ENCODE results near the gene UGT1A8.

UGT1A8 gene

GRCh38 chr2:233803292-233803911 lies 186.0 kb downstream of the UGT1A8 start:
- no peak for FAIRE-seq

DNA sequence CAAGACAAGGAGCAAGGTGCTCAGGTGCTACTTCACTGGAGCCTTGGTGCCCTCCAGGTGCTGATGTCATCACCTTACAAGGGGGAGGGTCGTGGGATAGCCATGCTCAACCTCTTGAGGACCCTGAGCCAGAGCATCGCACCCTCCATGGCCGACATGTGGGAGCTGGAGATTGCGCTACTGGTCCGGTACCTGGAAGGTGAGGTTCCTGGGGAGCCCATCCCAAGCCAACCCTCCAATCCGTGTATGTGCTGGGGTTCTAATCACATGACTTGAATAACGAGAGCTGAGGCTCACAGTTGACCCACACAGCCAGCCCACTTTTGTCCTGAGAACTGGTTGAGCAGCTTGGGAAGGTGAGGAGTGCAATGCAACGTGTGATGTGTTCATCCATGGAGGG lies 186.6 kb downstream of the UGT1A8 start:
- FAIRE-seq = no peak

GRCh38 chr2:233807215-233807865 lies 189.9 kb downstream of the UGT1A8 start:
- no peak for FAIRE-seq

DNA sequence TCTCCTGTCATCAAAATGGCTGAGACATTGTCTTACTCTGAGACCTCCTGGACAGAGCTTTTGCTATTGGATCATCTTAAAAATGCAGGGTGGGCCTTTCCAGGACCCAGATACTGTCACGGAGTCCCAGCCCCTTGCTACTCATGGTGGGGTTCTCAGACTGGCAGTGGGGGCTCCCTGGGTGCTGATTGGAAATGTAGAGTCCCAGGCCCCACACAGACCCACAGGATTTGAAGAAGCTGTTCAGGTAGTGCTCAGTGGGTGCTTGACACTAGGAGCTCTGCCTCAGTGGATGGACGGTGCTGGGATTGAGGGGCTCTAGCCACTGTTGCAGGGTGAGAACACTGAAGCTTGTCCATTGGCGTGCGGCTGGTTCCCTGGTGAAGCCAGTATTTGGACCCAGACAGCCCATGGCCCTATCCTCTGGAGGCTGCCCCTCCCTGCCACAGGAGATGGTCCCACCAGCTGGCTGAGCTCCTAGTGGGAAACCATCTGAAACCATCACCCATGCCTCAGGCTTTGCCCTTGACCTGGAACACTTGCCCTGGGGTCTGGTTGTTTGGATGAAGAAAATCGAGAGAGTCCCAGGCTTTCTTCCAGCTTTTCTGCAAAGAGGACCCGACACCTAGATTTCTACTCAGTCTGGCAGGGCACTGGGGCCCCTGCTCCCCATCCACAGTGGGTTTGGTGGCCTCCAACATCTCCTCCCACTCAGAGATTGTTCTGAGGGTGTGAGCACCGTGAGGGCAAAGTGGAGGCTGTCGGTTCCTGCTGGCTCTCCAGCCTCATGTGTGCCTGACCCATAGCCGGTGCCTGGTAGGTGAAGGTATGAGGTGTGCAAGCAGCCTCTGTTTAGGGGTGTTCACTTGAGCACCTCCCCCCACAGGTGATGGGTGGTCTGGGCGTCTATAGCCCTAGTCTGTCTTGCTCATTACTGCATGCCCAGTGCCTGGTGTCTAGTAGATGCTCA lies 190.8 kb downstream of the UGT1A8 start:
- no peak for FAIRE-seq

DNA sequence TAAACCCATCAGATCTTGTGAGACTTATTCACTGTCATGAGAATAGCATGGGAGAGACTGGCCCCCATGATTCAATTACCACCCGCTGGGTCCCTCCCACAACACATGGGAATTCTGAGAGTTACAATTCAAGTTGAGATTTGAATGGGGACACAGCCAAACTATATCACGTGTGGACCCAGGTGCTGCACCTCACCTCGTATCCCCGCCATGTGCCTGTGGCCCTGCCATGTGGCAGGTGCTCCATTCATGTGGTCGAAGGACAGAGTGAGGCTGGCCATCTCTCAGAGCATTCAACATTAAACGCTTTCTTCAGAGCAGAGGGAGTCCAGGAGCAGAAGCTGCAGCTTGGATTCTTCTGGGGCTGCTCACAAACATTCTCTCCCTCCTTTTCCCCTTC lies 193.0 kb downstream of the UGT1A8 start:
- FAIRE-seq = no peak

- FAIRE-seq = no peak
These were observed 193.7 kb downstream of the UGT1A8 start for GRCh38 chr2:233811087-233811486.

DNA sequence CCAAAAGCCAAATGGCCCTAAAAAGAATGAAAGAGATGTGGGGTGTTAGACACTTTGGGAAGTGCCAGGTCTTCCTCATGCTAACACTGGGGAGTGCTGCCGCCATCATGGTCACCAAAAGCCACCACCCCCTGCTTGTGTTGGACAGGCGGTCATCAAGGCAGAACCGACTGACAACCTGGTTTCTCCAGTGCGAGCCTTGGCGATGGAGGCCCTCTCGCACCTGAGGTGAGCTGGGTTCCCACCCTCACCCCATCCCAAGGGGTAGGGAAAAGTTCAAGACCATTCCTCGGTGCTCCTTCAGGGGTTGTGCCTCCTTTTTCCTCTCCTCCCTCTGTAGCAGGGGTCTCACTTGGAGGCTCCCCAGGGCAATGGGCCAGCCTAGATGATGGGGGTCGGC lies 194.3 kb downstream of the UGT1A8 start:
- FAIRE-seq = no peak

GRCh38 chr2:233813236-233814055 lies 196.0 kb downstream of the UGT1A8 start:
- FAIRE-seq = no peak

DNA sequence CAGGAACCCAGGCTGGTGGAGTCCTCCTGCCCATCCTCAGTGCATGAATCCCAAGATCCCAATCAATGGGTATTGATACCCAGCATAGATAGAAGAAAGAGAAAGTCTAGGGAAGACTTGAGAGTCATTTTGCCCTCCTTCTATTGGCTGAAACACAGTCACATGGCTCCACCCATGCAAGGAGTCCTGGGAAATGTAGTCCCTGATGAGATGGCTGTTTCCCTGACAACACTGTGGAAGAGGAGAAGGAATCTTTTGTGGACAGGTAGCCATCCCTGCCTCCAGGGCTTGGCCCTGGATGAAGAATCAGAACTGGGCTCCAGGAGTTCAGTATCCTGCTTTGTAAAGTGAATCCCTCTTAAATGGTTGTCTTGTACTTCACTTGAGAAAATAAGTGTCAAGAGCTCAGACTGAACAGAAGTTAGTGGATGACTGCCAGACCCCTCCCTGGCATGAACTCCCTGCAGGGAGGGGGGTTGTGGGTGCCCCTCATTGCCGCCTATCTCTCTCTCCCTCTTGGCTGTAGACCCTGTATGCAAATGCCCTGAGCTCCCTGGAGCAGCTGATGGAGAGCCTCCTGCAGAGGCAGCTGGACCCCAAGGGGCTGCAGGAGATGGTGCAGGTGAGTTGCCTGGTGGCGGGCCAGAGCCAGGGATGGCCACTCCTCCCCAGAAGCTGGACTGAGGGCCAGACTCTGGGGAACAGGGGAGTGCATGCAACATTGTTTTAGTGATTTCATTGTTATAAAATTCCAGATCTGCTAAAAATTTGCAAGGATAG lies 196.8 kb downstream of the UGT1A8 start:
- FAIRE-seq = no peak

DNA sequence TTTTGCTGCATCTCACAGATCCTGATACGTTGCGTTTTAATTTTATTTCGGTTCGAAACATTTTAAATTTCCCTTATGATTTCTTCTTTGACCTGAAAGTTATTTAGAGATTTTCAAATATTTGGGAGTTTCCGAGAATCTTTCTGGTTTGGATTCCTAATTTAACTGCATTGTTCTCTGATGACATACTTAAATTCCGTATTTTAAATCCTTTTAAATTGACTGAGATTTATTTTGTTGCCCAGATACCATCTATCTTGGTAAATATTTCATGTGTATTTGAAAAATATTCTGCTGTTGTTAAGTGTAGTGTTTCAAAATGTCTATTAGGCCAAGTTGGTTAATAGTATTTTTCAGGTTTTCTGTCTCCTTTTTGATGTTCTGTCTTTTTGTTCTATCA lies 198.4 kb downstream of the UGT1A8 start:
- no peak for FAIRE-seq

DNA sequence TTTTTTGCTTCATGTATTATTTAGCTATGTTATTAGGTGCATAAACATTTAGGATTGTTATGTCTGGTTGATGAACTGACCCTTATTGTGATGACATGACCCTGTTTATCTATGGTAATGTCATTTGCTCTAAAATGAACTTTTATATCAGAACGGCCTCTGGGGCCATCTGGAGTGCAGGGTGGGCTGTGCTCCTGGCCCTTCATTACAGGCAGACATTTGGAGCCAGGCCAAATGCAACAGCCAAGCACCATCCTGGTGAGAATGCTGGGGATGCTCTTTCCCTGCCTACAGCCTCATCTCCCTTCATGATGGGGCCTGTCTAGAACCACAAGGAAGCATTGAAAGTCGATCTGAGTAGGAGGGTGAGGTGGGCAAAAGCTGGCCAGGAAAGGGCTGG lies 198.9 kb downstream of the UGT1A8 start:
- no peak for FAIRE-seq

GRCh38 chr2:233816771-233817170 lies 199.3 kb downstream of the UGT1A8 start:
- FAIRE-seq = no peak

DNA sequence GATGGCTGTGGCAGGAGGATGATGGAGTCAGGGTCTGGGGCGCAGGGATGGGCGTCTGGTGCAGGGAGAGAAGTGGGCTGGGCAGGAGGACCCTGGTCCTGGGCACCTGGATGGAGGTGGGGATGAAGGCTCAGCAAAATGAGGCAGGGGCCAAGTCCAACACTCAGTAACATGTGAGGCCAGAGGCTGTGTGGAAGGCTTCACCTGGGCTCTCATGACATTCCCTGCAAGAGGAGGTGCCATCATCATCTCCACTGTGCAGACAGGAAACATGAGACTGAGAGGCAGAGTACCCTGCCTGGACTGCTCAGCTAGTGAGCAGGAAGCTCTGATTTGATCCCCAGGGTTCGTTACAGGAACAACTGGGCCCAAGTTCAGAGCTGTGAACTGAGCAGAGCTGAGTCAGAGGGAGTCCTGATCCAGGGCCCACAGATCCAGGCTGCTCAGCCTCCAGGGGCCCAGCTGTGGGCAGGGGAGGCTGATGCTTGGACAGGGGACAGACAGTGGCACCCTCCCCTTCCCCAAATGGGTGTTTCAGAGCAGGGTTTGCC lies 200.0 kb downstream of the UGT1A8 start:
- FAIRE-seq = no peak

DNA sequence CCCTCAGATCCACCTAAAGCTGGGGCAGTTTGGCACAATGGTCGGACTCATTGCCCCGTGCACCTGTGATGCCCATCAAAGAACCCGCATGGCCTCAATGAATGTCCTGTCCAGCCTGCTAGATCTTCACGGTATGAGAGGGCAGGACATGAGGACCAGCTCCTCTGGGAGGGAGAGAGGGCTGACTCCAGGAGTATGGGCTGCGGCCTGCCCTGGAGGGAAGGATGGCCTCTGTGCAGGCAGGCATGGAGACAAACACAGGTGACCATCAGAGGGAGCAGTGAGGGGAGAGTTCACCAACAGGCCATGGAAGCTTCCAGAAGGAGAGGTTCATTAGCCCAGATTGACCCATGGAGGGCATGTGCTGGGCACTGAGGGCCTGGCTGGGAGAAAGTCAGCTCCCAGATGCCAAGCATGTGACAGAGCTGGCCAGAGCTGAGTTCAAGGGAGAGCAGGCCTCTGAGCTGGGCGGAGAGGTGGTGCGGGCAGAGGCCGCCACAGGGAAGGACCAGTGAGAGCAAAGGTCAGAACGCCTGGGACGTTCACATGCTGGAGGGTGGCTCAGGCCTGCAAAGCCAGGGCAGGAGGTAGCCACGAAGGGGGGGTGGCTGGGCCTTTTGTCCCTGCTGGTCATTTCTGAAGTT lies 200.7 kb downstream of the UGT1A8 start:
- FAIRE-seq = no peak

- no peak for FAIRE-seq
These were observed 201.5 kb downstream of the UGT1A8 start for GRCh38 chr2:233818639-233819621.

- no peak for FAIRE-seq
These were observed 202.7 kb downstream of the UGT1A8 start for GRCh38 chr2:233819884-233820773.

GRCh38 chr2:233820774-233821105 lies 203.3 kb downstream of the UGT1A8 start:
- FAIRE-seq = no peak

DNA sequence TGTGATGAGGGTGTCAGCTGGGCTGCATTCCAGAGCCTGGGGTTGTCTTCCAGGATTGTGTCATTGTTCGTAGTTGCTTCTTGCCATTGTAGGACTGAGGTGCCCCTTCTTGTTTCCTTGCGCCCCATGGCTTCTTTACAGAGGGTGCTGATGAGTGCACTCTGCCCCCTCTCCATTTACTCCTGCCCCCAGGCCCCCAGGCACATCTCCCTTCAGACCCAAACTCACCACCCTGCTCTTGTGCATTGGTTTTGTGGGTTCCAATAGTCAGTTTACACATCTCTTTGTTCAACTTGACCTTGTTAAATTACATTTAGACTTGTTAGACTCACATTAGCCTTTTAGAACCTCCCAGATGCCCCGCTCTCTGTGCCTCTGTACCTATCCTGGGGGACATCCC lies 203.8 kb downstream of the UGT1A8 start:
- FAIRE-seq = no peak

DNA sequence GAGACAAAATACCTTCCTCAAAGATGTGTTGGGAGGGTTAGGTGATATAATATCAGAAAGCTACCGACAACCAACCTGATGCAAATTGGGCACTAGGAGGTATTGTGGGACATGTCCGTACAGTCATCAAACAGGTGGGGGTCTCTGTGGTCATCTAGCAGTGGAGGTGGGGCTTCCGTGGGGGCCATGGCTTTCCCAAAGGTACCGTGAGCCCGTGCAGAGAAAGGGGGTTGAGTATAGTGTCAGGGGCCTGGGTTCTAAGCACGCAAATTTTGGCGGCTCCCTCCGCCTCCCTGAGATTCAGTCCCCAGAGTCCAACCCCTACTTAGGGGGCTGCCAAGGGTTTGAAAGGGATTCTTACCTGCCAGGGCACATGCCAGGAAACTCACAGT lies 204.3 kb downstream of the UGT1A8 start:
- FAIRE-seq = no peak

Data from G401.6 (cell line).